GM20431 (cell line): ENCODE data around the gene COMT.

Source experiments
- in situ Hi-C: fragments of 300-500 bp; cut with MseI, MboI; formaldehyde crosslinking; loops from one replicate; pipeline ENCODE4 v1.15.0; 2020; ENCODE audit warnings: low sequenced_read_pairs; ENCODE audit not compliant: unreplicated experiment

The COMT gene

DNA sequence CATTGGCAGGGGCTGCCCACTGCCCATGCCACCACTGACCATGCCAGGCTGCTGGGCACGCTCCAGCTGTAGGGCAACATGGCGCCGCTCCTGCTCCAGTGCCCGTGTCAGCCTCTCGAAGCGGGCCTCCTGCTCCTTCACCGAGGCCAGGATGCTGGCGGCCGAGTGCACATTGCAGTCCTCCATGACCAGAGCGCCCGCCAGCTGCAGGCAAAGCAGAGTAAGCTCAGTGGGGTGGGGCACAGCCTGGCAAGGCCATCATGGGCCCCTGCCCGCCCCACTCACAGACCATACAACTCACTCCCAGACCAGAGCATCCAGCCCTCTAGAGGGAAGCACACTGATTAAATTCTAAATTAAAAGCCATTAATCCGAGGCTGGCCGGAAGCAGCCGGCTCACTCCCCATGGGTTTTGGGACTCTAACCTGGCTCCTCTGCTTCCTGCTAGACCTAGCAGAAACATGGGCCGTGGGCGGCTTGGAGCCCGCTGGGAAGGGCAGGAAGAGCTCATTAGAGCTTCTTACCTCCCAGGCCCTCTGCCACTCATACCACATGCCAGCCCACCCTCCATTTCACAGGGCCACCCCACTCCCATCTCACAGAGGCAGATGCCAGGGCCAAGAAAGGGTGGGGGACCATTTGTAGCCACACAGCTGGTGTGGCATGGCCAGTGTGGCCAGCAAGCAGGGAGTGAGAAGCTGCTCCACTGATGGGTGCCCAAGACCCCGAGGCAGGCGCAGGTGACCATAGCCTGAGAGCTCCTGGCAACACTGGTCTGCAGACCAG is 49.2 kb downstream of the COMT start:
- in situ Hi-C loops = no loop called here

DNA sequence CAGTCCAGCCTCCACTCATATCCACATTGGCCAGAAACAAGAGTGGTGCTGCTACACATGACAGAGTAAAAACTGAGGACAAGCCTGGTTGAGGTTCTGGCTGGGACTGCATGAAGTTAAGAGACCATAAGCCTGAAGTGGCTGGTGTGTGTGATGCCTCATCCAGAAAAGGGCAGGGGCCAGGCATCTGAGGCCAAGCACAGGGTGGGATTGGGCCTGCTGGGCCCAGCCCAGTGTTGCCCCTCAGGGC is 49.7 kb downstream of the COMT start:
- in situ Hi-C loops = no loop called here

DNA sequence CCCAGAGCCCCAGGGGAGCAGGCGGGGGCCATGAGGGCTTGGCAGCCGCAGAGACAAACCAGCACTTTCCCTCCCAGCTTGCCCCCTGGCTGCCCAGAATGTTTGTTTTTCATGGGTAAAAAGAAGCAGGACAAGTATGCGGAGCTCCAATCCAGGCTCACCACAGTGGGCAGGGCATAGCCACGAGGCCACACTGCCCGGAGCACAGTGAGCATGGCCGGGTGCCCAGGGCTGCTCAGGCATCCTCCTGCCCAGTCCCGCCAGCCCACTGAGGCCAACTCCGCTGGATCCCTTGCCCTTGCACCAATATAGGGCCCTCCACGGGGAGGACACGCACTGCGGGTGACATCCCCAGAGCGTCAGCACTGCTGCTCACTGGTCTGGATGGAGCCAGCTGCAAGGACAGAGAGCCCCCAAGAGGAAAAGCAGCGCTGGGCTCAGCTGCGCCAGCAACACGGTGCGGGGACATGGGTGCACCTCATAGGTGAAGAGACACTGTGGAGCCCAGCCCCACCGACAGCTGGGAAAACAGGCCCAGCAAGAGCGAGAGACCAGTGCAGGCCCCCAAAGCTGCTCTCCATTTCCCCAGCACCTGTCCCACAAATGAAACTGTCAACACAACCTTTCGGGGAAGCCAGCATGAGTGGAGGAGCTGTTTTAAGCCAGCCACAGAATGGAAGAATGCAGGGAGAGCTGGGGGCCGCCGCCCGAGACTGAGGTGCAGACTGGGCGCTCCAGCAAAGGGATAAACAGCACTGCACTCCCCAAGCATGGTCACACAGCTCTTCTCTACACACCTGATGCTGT is 50.3 kb downstream of the COMT start:
- in situ Hi-C loops = no loop called here

DNA sequence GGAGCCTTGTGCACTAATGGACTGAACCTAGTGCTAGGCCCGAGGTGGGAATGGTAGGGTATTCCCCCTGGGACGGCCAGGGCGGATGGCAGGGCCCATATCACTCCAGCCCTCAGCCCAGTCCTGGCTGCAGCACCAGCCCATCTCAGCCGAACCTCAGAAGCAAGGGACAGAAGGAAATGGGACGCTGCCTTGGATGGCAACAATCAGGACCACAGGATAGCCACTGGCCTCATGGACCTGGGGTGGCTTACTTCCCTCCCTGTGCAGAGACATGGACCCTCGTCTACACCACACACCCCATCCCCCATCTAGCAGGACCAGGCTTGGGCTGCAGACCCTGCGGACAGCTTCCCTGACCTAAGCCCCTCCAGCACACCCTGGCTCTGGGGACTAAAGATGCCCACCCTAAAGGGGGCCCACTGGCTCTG is 50.9 kb downstream of the COMT start:
- in situ Hi-C loops = no loop called here

DNA sequence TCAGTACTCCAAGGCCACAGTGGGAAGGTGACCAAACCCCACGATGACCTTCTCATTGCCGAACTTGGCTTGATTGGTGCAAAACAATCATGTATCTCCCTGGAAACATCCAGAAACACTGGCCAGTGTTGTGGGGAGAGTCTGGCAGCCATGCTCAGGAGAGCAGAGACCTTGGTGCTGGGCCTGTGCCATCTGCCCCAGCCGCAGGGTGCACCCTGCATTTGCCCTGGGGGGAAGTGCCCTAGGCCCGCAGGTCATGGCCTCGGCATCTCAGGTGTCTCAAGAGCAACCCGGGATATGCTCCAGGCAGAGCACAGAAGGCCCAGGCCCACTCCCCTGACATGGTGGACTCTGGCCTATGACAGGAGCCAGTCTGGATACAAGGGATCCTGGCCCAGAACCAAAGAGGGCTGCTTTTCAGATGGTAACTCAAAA is 51.4 kb downstream of the COMT start:
- in situ Hi-C loops = no loop called here

DNA sequence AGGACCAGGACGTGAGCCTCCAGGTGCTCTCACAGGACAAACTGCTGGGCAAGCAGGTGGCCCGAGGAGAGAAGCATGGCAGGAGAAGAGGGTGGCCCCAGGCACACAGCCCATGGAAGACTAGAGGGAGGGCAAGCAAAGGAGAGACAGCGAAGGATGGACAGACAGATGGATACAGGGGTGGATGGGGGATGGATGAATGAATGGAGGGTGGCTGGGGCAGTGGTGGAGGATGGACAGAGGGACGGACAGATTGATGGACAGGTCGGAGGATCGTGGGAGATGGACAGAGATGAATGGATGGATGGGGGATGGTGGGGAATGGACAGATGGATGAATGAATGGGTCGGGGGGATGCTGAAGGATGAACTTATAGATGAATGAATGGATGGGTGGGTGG is 52.4 kb downstream of the COMT start:
- in situ Hi-C loops = no loop called here

DNA sequence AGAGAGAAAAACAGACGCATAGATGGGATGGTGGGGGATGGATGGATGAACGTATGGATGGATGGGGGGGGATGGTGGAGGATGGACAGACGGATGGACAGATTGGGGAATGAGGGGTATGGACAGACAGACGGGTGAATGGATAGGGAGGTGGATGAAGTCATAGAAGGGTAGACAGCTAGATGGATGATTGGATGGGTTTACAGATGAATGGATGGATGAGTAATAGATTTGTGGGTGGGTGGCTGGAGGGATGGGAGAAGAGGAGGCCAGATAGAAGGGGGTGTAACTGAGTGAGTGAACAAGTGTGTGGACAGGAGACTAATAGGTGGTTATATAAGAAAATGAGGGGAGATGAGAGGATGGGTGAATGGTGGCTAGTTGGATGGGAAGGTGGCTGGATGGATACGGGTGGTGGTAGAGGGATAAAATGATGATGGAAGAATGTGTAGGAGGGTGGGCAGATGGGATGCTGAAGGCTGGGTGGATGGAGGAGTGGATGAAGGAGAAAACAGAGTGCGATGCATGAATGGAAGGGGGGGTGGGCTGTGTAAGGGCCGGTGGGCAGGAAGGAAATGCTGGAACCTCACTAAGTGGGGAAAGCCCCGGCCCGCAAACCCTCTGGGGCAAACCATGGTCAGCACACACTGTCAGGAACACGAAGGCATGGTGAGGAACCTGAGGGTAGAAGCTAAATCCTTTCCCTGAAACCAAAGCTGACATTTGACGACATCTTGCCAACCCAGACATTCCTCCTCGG is 53.5 kb downstream of the COMT start:
- in situ Hi-C loops = no loop called here

DNA sequence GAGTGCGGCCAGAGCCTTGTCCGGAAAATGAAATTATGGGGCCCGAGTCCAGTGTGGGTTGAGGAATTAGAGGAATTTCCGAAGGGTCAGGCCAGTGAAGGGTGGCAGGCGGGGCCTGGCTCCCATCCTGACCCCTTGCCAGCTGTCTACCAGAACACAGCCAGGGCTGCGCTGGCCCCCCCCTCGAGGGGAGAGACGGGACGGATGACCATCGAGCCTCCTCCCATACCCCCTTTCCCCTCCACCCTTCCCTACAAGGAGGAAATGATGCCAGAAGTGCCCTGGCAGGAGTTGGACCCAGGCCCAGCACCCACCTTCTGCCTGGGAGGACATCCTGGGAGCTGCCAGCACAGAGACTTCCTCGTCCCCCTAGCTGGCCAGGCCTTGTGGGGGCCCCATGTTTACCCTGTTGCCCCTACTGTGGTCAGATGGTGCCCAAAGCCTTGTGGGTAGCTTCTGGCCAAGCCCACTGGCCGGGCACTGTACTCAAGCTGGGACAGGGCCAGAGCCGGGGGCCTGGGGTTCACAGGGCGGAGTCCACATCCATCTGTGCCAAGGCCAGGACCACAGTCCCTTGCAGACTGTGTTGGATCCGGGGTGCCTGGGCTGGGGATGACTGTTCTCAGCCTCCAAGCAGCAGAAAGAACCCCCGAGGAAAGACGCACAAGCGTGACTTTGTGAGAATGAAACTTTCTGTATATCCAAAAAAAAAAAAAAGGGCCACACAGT is 54.2 kb downstream of the COMT start:
- in situ Hi-C loops = no loop called here

DNA sequence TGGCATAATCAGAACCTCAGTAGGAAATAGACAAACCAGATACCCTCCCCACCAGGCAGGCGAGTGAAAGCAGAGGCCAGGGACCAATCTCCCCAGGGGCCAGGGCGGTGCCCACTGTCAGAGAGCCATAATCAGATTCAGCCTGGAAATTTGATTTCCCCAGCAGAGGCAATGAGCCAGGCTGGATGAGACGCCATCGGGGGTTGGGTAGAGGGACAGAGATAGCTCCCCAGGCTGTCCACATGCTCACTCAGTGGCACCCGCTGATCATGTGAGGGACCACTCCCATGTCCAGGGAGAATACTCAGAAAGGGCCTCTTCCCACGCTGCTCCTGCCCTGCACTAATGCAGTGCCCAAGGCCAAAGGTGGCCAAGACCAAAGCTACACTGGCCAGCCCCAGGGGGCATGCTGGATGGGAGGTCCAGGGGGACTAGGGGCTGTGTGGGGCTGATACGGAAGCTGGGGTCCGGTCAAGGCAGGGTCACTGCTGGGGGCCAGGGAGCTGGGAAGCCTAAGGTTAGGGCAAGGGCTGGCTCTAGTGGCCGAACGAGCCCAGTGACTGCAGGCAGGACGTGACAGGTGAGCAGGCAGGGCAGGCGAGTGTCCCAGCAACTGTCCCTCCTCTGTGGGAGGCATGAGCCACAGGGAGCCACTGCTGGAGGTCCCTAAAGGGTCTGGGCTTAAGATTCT is 55.3 kb downstream of the COMT start:
- in situ Hi-C loops = no loop called here

DNA sequence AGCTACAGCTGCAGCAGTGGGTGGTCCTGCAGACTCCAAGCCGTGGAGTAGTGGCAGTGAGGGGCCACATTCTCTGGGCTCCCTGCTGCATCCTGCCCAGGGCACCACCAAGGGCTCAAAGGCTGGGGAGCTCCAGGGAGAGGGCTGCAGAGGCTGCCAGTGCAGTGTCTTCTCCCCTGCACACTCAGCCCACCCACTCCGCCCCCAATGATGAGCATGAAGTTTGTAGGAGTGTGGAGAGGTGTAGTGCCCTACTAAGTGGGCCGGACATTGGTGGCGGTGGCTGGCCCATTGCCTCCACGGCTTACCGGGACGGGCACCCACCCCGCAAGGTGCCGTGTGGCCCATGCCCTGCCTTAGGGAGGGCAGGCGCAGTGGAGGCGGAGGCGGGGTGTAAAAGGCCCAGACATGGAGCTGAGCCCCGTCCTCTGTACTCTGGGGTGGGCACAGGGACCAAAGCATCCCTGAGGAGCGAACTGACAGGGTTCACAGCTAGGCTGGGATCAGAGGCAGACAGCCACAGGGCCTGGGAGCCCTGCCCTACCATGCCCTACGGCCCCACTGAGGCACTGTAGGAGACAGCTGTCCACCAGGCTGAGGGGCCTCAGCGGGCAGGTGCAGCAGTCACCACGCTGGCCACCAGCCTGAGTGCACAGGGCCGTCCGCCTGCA is 56.1 kb downstream of the COMT start:
- in situ Hi-C loops = no loop called here

DNA sequence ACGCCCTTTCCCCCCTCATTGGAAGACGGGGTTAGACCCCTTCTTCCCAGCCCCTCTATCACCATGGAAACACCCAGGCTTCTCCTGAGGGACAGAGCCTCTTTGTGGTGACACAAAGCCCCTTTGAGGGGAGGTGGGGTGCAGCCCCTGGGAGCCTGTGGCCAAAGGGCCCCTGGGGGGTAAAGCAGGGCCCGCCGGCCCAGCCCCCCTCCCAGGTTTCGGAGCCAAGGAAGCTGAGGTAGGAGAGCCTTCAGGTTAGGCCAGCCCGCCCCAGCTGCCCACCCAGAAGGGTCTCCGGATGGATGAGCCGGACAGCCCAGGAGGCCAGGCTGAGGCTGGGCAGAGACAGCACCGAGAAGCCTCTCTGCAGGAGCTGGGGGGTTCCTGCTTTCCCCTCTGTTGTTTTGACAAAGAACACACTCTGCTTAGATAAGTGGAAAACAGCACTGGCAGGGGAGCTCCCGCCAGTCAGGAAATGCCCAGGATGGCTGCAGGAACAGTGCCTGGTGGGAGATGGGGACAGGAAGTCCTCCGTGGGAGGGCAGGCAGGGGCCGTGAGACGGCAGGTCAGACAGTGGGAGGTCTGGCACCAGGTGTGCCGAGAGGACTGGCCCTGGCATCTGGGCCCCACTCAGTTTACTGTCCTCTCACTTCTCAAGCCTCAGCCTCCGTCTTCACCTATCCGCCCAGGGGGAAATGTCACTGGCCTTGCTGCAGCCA is 56.8 kb downstream of the COMT start:
- in situ Hi-C loops = no loop called here

DNA sequence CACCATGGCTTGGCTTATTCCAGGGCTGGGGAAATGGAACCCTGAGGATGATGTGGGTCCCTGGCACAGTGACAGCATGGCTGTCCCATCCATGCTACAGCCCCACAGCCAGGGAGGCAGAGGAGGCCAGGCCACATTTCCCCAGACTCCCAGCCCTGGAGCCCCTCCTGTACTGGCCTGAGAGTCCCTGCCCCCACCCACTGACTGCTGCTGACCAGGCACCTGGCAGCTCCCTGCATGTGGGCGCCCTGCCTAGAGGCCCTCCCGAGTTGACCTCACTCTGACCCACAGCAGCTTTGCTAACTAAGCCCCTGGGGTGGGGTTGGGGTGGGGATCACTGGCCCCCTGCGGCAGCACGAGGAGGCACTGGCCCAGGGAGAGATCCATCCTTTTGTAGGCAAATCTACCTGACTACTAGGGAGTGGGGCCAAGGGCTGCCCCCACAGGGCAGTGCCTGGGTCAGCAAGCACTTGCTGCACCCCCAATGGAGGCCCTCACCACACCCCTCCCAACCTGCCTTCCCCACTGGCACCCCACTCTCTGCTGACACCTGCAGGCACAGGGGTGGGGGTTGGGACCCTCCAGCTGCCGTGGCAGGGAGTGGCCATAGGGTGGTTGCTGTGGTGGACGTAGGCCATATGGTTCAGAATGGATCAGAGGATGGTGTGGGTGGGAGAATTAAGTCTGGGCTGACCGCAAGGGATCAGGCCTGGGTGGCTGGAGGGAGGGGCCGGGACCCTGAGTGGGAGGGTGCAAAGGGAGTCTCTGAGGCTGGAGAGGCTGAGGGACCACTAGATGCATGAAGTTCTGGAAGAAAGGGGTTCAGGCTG is 57.6 kb downstream of the COMT start:
- in situ Hi-C loops = no loop called here

DNA sequence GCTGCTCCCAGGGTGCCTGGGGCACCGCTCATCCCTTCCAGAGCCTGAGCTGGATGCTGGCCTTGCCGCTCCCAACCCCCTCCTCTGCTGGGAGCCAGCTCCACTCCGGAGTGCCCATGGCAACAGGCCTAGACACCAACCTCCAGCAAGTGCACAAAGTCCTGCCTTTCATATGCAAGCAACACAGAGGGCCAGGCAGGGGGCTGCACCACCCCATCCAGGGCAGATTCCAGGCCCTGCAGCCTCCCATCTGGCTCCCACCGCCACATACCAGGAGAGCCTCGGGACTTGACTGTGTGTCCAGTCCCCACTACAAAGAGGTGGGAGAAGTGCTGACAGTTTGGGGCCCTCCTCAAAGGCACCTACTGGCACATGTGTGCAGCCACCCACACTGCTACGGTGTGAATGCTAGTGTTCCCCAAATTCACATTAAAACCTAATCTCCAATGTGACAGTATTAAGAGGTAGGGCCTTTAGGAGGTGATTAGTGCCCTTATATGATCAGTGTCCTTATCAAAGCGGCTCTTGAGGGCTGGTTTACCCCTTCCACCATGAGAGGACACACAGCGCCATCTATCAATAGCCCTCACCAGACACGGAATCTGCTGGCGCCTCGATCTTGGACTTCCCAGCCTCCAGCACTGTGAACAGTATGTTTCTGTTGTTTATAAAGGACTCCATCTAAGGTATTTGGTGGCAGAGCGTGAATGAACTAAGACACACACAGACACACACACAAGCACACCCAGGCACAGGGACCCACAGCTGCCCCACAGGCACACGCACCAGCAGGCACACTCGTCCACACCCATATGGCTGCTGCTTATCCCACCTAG is 58.9 kb downstream of the COMT start:
- in situ Hi-C loops = no loop called here

DNA sequence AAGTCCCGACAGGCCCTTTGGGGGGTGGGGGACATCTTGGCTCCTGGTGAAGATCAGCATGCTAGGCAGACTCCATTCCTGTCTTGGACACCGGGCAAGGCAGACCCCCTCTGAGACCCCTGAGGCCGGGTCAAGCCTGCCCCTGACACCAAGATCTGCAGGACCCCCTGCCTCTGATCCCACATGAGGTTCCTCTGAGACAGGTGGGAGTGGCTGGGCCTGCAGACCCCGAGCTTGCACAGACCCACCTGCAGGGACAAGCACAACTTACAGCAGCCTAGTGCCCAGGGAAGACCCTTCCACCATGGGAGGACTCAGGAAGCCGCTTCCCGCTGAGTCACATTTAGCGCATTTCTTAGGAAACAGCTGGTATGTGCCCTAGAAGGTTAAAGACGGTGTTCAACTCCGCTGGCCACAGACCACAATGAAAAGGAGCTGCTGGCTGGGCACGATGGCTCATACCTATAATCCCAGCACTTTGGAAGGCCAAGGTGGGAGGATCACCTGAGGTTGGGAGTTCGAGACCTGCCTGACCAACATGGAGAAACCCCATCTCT is 59.6 kb downstream of the COMT start:
- in situ Hi-C loops = no loop called here

DNA sequence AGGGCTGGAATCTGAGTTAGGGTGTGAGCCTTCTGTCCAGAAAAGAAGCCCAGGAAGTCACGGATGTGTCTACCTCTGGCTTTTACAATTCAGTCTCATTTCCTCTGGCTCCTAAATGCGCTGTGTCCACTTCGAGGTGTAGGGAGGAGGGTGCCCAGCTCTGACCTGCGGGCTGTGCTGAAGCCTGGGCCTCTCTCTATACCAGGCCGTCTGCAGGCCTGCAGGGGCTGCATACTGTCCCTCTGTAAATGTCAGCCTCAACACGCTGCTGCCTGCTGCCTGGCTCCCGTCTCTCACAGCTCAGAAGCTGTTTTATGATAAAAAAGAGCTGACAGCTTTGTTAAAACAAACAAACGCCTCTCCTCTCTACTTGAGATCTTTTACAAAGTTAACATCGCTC is 60.6 kb downstream of the COMT start:
- in situ Hi-C loops = no loop called here

DNA sequence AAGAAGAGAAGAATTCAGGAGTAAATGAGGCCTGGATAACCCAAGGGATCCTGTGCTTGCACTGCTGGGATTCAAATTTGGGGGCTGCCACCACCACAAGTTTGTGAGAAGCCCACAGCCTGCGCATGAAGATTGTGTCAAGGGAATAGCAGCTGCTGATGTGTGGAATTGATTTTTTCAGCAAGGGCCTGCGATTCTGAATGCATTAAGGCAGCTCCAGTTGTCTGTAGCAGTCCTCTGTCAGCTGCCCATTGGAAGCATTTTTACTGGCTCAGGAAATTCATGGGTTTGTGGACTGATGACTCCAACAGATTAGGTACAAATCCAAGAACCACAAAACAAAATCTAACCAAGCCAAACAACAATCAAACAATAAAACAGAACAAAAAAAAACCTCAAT is 61.1 kb downstream of the COMT start:
- in situ Hi-C loops = no loop called here

DNA sequence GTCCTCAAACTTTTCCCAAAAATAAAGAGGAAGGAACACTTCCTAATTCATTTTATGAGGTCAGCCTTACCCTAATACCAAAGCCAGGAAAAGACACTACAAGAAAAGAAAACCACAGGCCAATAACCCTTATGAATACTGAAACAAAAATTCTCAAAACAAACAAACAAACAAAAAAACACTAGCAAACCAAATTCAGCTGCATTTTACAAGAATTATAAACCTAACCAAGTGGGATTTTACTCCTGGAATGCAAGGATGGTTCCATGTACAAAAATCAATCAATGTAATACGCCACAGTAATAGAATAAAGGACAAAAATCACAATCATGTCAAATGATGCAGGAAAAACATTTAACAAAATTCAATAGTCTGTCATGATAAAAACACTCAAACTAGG is 61.7 kb downstream of the COMT start:
- in situ Hi-C loops = no loop called here
